Suprapubic skin (tissue), 4 donors: ENCODE measurements around the gene MYL5.

Experiments used
- EP300 ChIP-seq: sonication (generic); formaldehyde crosslinking; IDR thresholded peaks from one replicate; pipeline ENCODE4 v1.6.1; 2017; ENCODE audit warnings: antibody characterized with exemption
- POLR2A ChIP-seq, 2 donors: fragments of 450-650 bp; IDR thresholded peaks; one replicate each; pipeline ENCODE4 v1.6.1; 2017; ENCODE audit warnings: antibody characterized with exemption in 2 of 2, mild to moderate bottlenecking in 2 of 2, moderate library complexity in 2 of 2
- POLR2AphosphoS5 ChIP-seq, 3 donors: sonication (generic); formaldehyde crosslinking; IDR thresholded peaks; one replicate each; pipeline ENCODE4 v1.6.1; 2017; ENCODE audit warnings: antibody characterized with exemption in 3 of 3
- TF ChIP-seq, protein P1 (sequence below), 2 donors: fragments of 200-600 bp in 1 of 2; fragments of 450-650 bp in 1 of 2; sonication (generic) in 1 of 2; IDR thresholded peaks; one replicate each; pipeline ENCODE4 v1.5.1; 2016 to 2019; ENCODE audit warnings: antibody characterized with exemption in 2 of 2, mild to moderate bottlenecking in 1 of 2, moderate library complexity in 1 of 2

DNA sequence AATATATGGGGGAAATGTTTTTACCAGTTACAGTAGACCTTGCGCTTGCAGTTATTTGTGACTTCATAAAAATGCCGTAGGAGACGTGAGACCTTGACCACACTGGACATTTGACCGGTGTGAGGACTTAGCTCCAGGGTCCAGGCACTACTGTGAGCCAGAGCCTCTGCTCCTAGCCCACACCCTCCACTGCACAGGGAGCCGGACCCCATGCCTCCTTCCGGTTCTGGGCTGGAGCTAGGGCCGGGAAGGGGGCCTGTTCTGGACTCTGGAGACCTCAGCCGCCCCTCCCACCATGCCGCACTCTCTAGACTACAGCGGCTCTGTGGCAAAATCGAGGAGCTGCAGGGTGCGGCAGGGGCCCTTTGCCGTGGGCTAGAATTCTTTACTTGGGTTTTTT lies 36.6 kb downstream of the MYL5 start:
- TF ChIP-seq, protein P1, sequence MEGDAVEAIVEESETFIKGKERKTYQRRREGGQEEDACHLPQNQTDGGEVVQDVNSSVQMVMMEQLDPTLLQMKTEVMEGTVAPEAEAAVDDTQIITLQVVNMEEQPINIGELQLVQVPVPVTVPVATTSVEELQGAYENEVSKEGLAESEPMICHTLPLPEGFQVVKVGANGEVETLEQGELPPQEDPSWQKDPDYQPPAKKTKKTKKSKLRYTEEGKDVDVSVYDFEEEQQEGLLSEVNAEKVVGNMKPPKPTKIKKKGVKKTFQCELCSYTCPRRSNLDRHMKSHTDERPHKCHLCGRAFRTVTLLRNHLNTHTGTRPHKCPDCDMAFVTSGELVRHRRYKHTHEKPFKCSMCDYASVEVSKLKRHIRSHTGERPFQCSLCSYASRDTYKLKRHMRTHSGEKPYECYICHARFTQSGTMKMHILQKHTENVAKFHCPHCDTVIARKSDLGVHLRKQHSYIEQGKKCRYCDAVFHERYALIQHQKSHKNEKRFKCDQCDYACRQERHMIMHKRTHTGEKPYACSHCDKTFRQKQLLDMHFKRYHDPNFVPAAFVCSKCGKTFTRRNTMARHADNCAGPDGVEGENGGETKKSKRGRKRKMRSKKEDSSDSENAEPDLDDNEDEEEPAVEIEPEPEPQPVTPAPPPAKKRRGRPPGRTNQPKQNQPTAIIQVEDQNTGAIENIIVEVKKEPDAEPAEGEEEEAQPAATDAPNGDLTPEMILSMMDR (IDR thresholded peaks at IDR 0.05): no peak
- no peak for TF ChIP-seq POLR2A (IDR thresholded peaks at IDR 0.05)
- no peak for TF ChIP-seq EP300
- TF ChIP-seq POLR2AphosphoS5 (IDR thresholded peaks at IDR 0.05): no peak
